G401.6 (cell line): ENCODE data around the gene CNTNAP3B.
"Not testable (repeated sequence)": the region's sequence is repeated elsewhere in the genome, so short reads cannot be mapped to it uniquely, and the experiment has no call there.

Source experiments
- FAIRE-seq: peaks from 2 replicates; lab custom pipeline; 2012; peaks lifted over from hg19 to GRCh38; lab: Jason Lieb, UNC

Gene CNTNAP3B

GRCh38 chr9:41977965-41978600 lies 151.1 kb downstream of the CNTNAP3B start:
- not testable (repeated sequence) for FAIRE-seq

GRCh38 chr9:41974906-41975305 lies 154.3 kb downstream of the CNTNAP3B start:
- FAIRE-seq = not testable (repeated sequence)

GRCh38 chr9:41953007-41953406 lies 176.2 kb downstream of the CNTNAP3B start:
- FAIRE-seq = not testable (repeated sequence)

- FAIRE-seq = not testable (repeated sequence)
Measured at GRCh38 chr9:41941738-41942137, 187.5 kb downstream of the CNTNAP3B start.

GRCh38 chr9:41938143-41938542 lies 191.1 kb downstream of the CNTNAP3B start:
- FAIRE-seq = not testable (repeated sequence)

GRCh38 chr9:41935727-41936126 lies 193.5 kb downstream of the CNTNAP3B start:
- not testable (repeated sequence) for FAIRE-seq

GRCh38 chr9:41929172-41929571 lies 200.1 kb downstream of the CNTNAP3B start:
- FAIRE-seq = not testable (repeated sequence)

GRCh38 chr9:41917374-41917773 lies 211.9 kb downstream of the CNTNAP3B start:
- not testable (repeated sequence) for FAIRE-seq

- FAIRE-seq = not testable (repeated sequence)
Measured at GRCh38 chr9:41905488-41905887, 223.7 kb downstream of the CNTNAP3B start.

- not testable (repeated sequence) for FAIRE-seq
Measured at GRCh38 chr9:41902762-41903161, 226.5 kb downstream of the CNTNAP3B start.

- FAIRE-seq = not testable (repeated sequence)
Measured at GRCh38 chr9:41898720-41899343, 230.4 kb downstream of the CNTNAP3B start.

GRCh38 chr9:41874557-41874956 lies 254.7 kb downstream of the CNTNAP3B start:
- not testable (repeated sequence) for FAIRE-seq

GRCh38 chr9:41855422-41855821 lies 273.8 kb downstream of the CNTNAP3B start:
- FAIRE-seq = not testable (repeated sequence)

GRCh38 chr9:41851848-41852740 lies 277.1 kb downstream of the CNTNAP3B start:
- not testable (repeated sequence) for FAIRE-seq

- not testable (repeated sequence) for FAIRE-seq
Measured at GRCh38 chr9:41847829-41848228, 281.4 kb downstream of the CNTNAP3B start.
